HG03108 (cell line): ENCODE results near the gene SLC34A1.

Experiments
- ATAC-seq: cut with Tn5 transposase; IDR thresholded peaks from one replicate; pipeline ENCODE4 v1.9.1; 2021; ENCODE audit warnings: moderate library complexity; ENCODE audit not compliant: unreplicated experiment

The SLC34A1 gene

GRCh38 chr5:177443144-177443983 lies 59.1 kb downstream of the SLC34A1 start:
- no peak for ATAC-seq

DNA sequence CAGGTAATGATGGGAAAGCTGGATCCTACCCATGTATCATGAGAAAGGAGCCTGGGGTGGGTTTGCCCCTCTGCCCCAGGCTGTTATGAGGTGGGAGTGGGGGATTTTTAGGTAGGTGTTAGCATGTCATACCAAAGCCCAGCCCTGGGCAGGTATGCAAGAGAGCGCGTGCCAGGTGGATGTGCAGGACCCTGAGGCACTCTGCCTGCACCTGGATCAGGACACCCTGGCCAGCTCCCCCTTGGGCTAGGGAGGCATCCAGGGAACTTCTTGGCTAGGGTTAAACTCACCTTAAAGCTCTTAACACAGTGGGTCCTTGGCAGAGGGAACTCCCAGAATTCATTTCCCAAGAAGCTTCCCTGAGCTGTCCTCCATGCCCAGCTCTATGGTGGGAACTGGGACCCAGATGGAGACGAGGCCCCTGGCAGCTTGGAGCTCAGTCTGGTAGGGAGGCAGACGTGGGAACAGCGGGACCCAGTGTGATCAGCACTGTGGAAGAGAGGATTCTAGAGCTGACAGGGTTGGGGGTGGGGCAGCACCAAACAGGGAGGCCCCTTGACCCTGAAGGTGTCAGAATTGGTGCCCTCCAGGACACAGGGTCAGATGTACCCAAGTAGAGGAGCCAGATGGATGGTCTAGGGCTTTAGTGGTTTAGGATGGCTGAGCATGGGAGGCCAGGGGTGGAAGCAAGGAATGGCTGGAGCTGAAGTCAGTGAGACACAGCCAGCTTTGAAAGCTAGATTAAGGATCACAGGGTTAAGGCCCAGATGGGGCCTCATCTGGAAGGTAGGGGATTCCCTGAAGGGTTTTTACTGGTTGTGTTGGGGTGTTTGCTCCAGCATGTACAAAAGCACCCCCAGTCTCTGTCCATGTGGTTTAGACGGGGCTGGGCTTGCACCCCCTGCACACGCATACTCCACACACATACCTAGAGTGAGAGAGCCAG lies 60.1 kb downstream of the SLC34A1 start:
- ATAC-seq: no peak

DNA sequence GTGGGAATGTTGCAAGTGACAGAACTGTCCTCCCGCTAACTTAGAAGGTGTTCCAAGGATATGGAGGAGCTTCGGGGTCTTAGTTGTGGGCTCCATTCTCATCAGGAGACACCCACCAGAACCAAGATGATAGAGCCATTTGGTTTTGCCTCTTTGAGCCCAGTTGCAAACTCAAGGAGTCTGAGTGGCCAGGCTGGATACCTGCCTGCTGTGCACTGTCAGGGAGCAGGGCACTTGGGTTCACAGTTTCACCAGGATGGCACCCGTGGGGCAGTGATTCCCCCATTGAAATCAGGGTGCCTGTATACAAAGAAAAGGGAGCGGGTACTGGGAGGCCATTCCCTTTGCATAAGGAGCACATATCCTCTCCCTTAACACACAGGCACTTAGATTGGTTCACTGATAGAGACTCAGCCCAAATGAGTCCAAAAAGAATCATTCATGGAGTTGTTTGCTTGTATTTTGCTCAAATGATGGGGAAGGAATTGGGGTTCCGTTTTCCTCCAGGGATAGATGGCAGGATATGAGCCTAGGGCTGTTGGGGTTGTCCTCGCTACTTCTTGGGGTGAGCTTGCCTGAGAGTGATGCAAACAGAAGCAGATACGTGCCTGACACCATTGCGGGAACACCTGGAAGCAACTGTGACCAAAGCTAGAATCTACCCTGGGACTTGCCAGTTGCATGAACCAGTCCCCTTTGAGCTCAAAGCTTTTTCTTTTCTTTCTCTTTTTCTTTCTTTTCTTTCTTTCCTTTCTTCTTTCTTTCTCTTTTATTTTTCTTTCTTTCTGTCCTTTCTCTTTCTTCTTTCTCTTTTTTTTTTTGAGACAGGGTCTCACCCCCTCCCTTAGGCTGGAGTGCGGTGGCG lies 61.0 kb downstream of the SLC34A1 start:
- ATAC-seq: no peak

GRCh38 chr5:177445917-177446199 lies 61.6 kb downstream of the SLC34A1 start:
- ATAC-seq: no peak

DNA sequence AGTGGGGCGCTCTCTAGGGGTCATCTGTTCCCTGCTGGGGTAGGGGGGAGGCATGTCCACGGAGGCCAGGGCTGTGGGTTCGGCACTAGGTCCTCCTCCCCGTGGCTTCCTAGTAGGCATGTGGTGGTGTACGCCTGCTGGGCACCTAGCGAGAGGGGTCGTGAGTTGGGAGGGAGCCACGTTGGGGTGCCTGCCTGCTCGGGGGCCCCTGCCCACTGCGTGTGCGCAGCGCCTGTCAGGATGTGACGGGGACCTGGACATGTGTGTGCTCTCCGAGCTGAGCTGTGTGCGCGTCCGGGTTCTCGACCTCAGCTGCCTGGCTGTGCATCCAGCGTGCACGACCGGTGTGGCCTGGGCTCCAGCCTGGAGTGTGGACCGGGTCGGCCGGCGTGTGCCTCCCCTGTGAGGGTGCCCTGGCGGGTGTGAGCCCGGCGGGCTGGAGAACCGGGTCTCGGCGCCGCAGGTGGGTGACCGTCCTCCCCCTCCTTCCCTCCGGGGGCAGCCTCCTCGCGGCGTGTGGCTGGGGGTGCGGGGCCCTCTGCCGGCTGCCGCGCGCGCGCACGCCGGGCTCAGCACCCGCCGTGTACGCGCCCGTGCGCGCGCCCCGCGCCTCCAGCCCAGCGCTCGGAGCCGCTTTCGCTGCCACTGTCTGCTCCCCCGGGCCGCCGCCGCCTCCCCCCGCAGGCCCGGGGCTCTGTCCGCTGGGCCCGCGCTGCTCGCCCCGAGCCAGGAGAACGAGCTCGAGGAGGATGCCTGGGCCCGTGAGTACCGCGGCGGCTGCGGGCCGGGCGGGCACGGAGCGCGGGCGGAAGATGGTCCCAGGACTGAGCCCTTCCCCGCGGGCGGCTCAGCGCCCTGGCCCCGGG lies 62.2 kb downstream of the SLC34A1 start, which contains the start of gene PRR7:
Gene PRR7 (plus strand): TSS at position 615 of the 866 bp plus-strand sequence. CDS start 8,254 bp downstream, outside the sequence.
- ATAC-seq: peak; percentile 35

GRCh38 chr5:177447066-177447610 lies 62.9 kb downstream of the SLC34A1 start:
- ATAC-seq: peak; percentile 24

DNA sequence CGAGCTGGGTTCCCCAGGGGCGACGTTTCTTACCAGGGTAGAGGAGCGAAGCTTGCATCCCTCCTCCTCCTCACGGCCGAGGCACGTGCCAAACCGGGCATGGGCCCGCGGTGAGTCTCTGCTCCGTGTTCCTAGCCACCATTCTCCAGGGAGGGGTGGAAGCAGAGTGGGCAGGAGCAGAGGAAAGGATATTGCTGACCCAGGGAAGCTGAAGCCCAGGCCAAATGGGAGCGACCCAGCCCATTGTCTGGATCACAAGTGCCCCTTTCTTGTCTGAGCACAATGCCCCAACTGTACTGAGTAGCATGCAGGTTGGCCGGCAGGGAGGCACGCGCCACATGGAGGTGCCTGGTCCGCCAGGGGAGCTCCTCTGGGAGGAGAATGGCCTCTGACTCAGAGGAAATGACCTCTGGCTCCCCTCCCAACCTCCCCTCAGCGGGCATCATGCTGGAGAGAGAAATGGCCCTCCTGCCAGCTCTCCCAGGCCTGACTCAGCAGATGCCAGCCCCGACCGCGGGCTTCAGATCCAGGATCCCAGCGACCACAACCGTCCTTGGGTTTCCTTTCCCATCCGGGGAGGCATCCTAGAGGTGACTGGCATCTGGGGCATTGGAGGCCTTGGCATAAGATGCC lies 63.5 kb downstream of the SLC34A1 start:
- no peak for ATAC-seq
